K562 (cell line): ENCODE data around the gene UQCRH. TPM values are rescaled to one million over a fixed set of nuclear protein-coding genes. Genes with fewer than 3 reads are reported as not detected.
A peak's percentile ranks its signal among the peaks of the same experiment; 100 is the strongest.

Experiments
- CBFA2T2 ChIP-seq: fragments of 450-650 bp; conservative IDR thresholded peaks from 2 replicates; pipeline ENCODE4 v1.6.1; 2017; ENCODE audit warnings: mild to moderate bottlenecking
- FOXA3 ChIP-seq, 2 experiments: fragments of 450-650 bp in 1 of 2; sonication (generic) in 1 of 2; formaldehyde crosslinking; IDR thresholded peaks in 1 of 2; conservative IDR thresholded peaks in 1 of 2; 2 replicates each; pipeline versions ENCODE4 v1.4.0 to v1.8.0; 2020 to 2022; ENCODE audit warnings: mild to moderate bottlenecking in 2 of 2, missing genetic modification reagents in 1 of 2
- HMG20B ChIP-seq: fragments of 250-450 bp; sonication (Bioruptor Pico); IDR thresholded peaks from 2 replicates; pipeline ENCODE4 v1.5.0; 2021; ENCODE audit warnings: mild to moderate bottlenecking
- NCOR1 ChIP-seq: fragments of 450-650 bp; IDR thresholded peaks from 2 replicates; pipeline ENCODE4 v1.6.1; 2016; ENCODE audit warnings: mild to moderate bottlenecking, moderate library complexity
- NFIX ChIP-seq: fragments of 250-450 bp; sonication (Bioruptor Pico); IDR thresholded peaks from 2 replicates; pipeline ENCODE4 v1.4.0; 2020; ENCODE audit warnings: low read depth, mild to moderate bottlenecking, moderate library complexity
- NFXL1 ChIP-seq: fragments of 450-650 bp; formaldehyde crosslinking; IDR thresholded peaks from 2 replicates; pipeline ENCODE4 v1.4.0; 2021; ENCODE audit warnings: mild to moderate bottlenecking
- POLR2A ChIP-seq: fragments of 450-650 bp; conservative IDR thresholded peaks from 2 replicates; pipeline ENCODE4 v1.6.1; 2016
- POLR2AphosphoS2 ChIP-seq: IDR thresholded peaks from 2 replicates; pipeline ENCODE4 v1.6.1; 2012; ENCODE audit warnings: low read length, improper control_type of control experiment
- POLR2B ChIP-seq: fragments of 450-650 bp; IDR thresholded peaks from 2 replicates; pipeline ENCODE4 v1.6.1; 2018; ENCODE audit warnings: low read depth; ENCODE audit not compliant: partially characterized antibody
- POLR2G ChIP-seq: fragments of 200-400 bp; formaldehyde crosslinking; IDR thresholded peaks from 2 replicates; pipeline ENCODE4 v1.6.1; 2017; ENCODE audit warnings: low read depth, mild to moderate bottlenecking, antibody characterized with exemption, low read length, moderate library complexity
- SMARCE1 ChIP-seq: fragments of 450-650 bp; IDR thresholded peaks from 2 replicates; pipeline ENCODE4 v1.7.1; 2016; ENCODE audit warnings: mild to moderate bottlenecking
- SPI1 ChIP-seq: IDR thresholded peaks from 2 replicates; pipeline ENCODE4 v1.6.1; 2011; ENCODE audit warnings: low read depth, low read length, control low read depth, borderline replicate concordance
- TCF3 ChIP-seq: sonication (generic); formaldehyde crosslinking; IDR thresholded peaks from 2 replicates; pipeline ENCODE4 v1.4.0; 2020; ENCODE audit warnings: mild to moderate bottlenecking, missing genetic modification reagents
- polyA plus RNA-seq, 8 experiments: library from polyadenylated mRNA; depleted of rRNA in 4 of 8; stranded (reverse) in 5 of 8; unstranded in 3 of 8; fragments of >200 nt; fragmentation: Nextera tagmentation in 2 of 8; fragmentation: Illumina TruSeq in 1 of 8; extraction: Ambion mirVana in 2 of 8; extraction: Trizol in 1 of 8; gene quantifications; 2 replicates each; pipeline versions ENCODE4 v1.2.1 to v1.2.3, GENCODE V29; 2011 to 2014; ENCODE audit warnings: inconsistent platforms in 1 of 8, missing spikeins in 1 of 8
- total RNA-seq, 7 experiments: library from RNA; depleted of rRNA in 6 of 7; stranded (reverse); fragments of >200 nt in 6 of 7; fragmentation: Illumina TruSeq in 2 of 7; extraction: Trizol in 2 of 7; gene quantifications; 2 replicates each; pipeline versions ENCODE4 v1.2.1 to v1.2.3, GENCODE V29; 2011 to 2021; ENCODE audit warnings: low replicate concordance in 1 of 7
- TF ChIP-seq, protein P1 (sequence below): fragments of 250-450 bp; sonication (Bioruptor Pico); IDR thresholded peaks from 2 replicates; pipeline ENCODE4 v1.8.0; 2022; ENCODE audit warnings: moderate library complexity, mild to moderate bottlenecking, inconsistent platforms
- TF ChIP-seq, protein P2 (sequence below): sonication (generic); formaldehyde crosslinking; IDR thresholded peaks from 2 replicates; pipeline ENCODE4 v1.8.0; 2023; ENCODE audit warnings: mild to moderate bottlenecking, missing genetic modification reagents
- TF ChIP-seq, protein P3 (sequence below): sonication (generic); formaldehyde crosslinking; IDR thresholded peaks from 2 replicates; pipeline ENCODE4 v1.8.0; 2022; ENCODE audit warnings: missing genetic modification reagents, mild to moderate bottlenecking, moderate library complexity, borderline replicate concordance
- TF ChIP-seq, protein P4 (sequence below), 2 experiments: IDR thresholded peaks; 2 replicates each; pipeline ENCODE4 v1.6.1; 2011; ENCODE audit warnings: borderline replicate concordance in 1 of 2, control low read depth in 1 of 2, low read depth in 1 of 2, low read length in 1 of 2, mild to moderate bottlenecking in 1 of 2, mixed read lengths in 1 of 2, moderate library complexity in 1 of 2; ENCODE audit not compliant: insufficient read depth in 1 of 2, insufficient read length in 1 of 2, poor library complexity in 1 of 2, severe bottlenecking in 1 of 2; ENCODE audit errors: extremely low read depth in 1 of 2

The UQCRH gene
- total and polyA plus RNA-seq, 9 of the 15 experiments (the other 6 are each of a cell fraction or from before 2014, with no cell fraction given), result 1,267 to 5,184 (median 2,410) TPM

DNA sequence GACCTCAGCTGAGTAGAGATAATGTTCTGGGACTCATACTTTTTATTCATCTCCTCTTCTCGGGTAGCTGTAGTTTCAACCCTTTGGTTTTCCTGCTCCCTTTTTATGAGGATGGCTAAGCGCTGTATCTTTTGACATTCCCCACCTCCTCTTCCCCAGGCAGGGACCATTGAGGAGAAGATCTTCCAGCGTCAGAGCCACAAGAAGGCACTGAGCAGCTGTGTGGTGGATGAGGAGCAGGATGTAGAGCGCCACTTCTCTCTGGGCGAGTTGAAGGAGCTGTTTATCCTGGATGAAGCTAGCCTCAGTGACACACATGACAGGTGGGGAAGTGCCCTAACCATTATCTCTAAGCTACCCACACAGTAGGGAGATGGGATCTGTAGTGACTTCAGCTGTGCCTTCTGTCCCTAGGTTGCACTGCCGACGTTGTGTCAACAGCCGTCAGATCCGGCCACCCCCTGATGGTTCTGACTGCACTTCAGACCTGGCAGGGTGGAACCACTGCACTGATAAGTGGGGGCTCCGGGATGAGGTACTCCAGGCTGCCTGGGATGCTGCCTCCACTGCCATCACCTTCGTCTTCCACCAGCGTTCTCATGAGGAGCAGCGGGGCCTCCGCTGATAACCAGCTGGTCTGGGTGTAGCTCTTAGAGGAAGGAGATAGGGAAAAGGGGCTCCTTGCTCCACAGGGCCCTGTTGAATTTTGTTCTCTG lies 25.7 kb upstream of the UQCRH start (continued):
- TF ChIP-seq NFIX (CRISPR knock-in tag) (no peak), SMARCE1 (no peak), FOXA3 (CRISPR knock-in tag; conservative IDR thresholded peaks at IDR 0.05 in 1 of 2, IDR thresholded peaks at IDR 0.05 in 1 of 2) (0 out of 4 replicates have a peak, but pooled peaks have one; percentile 36 to 43), NCOR1 (peak; percentile 8; the same call in 1 of the 2 replicates), NFXL1 (CRISPR knock-in tag) (no peak), TCF3 (CRISPR knock-in tag) (peak; percentile 42; the same call in 1 of the 2 replicates), POLR2AphosphoS2 (peak; percentile 82), SPI1 (0 out of 2 replicates have a peak, but pooled peaks have one; percentile 14), POLR2G (peak; percentile 63; the same call in 1 of the 2 replicates), CBFA2T2 (0 out of 2 replicates have a peak, but pooled peaks have one; percentile 8), POLR2A (peak; percentile 61), HMG20B (CRISPR knock-in tag) (no peak), POLR2B (peak; percentile 37)
- TF ChIP-seq, protein P1, sequence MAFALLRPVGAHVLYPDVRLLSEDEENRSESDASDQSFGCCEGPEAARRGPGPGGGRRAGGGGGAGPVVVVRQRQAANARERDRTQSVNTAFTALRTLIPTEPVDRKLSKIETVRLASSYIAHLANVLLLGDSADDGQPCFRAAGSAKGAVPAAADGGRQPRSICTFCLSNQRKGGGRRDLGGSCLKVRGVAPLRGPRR, result no peak
- TF ChIP-seq, protein P2, sequence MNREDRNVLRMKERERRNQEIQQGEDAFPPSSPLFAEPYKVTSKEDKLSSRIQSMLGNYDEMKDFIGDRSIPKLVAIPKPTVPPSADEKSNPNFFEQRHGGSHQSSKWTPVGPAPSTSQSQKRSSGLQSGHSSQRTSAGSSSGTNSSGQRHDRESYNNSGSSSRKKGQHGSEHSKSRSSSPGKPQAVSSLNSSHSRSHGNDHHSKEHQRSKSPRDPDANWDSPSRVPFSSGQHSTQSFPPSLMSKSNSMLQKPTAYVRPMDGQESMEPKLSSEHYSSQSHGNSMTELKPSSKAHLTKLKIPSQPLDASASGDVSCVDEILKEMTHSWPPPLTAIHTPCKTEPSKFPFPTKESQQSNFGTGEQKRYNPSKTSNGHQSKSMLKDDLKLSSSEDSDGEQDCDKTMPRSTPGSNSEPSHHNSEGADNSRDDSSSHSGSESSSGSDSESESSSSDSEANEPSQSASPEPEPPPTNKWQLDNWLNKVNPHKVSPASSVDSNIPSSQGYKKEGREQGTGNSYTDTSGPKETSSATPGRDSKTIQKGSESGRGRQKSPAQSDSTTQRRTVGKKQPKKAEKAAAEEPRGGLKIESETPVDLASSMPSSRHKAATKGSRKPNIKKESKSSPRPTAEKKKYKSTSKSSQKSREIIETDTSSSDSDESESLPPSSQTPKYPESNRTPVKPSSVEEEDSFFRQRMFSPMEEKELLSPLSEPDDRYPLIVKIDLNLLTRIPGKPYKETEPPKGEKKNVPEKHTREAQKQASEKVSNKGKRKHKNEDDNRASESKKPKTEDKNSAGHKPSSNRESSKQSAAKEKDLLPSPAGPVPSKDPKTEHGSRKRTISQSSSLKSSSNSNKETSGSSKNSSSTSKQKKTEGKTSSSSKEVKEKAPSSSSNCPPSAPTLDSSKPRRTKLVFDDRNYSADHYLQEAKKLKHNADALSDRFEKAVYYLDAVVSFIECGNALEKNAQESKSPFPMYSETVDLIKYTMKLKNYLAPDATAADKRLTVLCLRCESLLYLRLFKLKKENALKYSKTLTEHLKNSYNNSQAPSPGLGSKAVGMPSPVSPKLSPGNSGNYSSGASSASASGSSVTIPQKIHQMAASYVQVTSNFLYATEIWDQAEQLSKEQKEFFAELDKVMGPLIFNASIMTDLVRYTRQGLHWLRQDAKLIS (CRISPR knock-in tag), result 0 out of 2 replicates have a peak, but pooled peaks have one; percentile 19
- TF ChIP-seq, protein P3, sequence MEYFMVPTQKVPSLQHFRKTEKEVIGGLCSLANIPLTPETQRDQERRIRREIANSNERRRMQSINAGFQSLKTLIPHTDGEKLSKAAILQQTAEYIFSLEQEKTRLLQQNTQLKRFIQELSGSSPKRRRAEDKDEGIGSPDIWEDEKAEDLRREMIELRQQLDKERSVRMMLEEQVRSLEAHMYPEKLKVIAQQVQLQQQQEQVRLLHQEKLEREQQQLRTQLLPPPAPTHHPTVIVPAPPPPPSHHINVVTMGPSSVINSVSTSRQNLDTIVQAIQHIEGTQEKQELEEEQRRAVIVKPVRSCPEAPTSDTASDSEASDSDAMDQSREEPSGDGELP (CRISPR knock-in tag), result peak; percentile 75; the same call in 1 of the 2 replicates
- TF ChIP-seq, protein P4, sequence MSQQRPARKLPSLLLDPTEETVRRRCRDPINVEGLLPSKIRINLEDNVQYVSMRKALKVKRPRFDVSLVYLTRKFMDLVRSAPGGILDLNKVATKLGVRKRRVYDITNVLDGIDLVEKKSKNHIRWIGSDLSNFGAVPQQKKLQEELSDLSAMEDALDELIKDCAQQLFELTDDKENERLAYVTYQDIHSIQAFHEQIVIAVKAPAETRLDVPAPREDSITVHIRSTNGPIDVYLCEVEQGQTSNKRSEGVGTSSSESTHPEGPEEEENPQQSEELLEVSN (IDR thresholded peaks at IDR 0.05; ENCODE audit: borderline replicate concordance in 1 of 2, extremely low read depth in 1 of 2, insufficient read depth in 1 of 2, insufficient read length in 1 of 2, low read depth in 1 of 2, low read length in 1 of 2, poor library complexity in 1 of 2, severe bottlenecking in 1 of 2), result no peak
